Activated CD8-positive, alpha-beta T cell treated with anti-CD3 and anti-CD28 coated beads for 36 hours (primary cell): ENCODE results near the gene INHBC. TPM values are rescaled to one million over a fixed set of nuclear protein-coding genes. Genes with fewer than 3 reads are reported as not detected.

Source experiments
- ATAC-seq: fragments of 200-7000 bp; cut with Tn5 transposase; one replicate; pipeline ENCODE4 v1.10.0; 2021; ENCODE audit warnings: mild to moderate bottlenecking, moderate library complexity
- CTCF ChIA-PET: fragments of 350-600 bp; sonication (Branson Sonifier 250); formaldehyde crosslinking; loops from one replicate; lab custom pipeline; 2021; ENCODE audit warnings: antibody characterized with exemption; lab: Charles Lee
- POLR2A ChIA-PET: fragments of 350-600 bp; sonication (Branson Sonifier 250); formaldehyde crosslinking; loops from one replicate; lab custom pipeline; 2021; ENCODE audit warnings: antibody characterized with exemption; lab: Charles Lee
- DNase-seq: peaks from one replicate; pipeline ENCODE4 v3.0.0-alpha.2; 2020
- H3K27ac Mint-ChIP-seq: one replicate; pipeline ENCODE4 v1.8.0; 2021; ENCODE audit warnings: mild to moderate bottlenecking, mixed read lengths
- H3K27me3 Mint-ChIP-seq: one replicate; pipeline ENCODE4 v1.8.0; 2021; ENCODE audit warnings: mixed read lengths
- H3K36me3 Mint-ChIP-seq: one replicate; pipeline ENCODE4 v1.8.0; 2021; ENCODE audit warnings: low read depth, mixed read lengths
- H3K4me1 Mint-ChIP-seq: one replicate; pipeline ENCODE4 v1.8.0; 2021; ENCODE audit warnings: low read depth, mixed read lengths
- H3K4me3 Mint-ChIP-seq: one replicate; pipeline ENCODE4 v1.8.0; 2021; ENCODE audit warnings: mild to moderate bottlenecking, moderate library complexity, mixed read lengths
- H3K9me3 Mint-ChIP-seq: one replicate; pipeline ENCODE4 v1.8.0; 2021; ENCODE audit warnings: mixed read lengths
- intact Hi-C: fragments of 100-400 bp; cut with micrococcal nuclease; formaldehyde crosslinking; loops from one replicate; pipeline ENCODE4 v1.10.0; 2022
- total RNA-seq, 2 experiments: library from RNA; stranded (reverse); gene quantifications; one replicate each; pipeline ENCODE4 v1.2.3, GENCODE V29; 2021
- TF ChIP-seq, protein P1 (sequence below): fragments of 200-600 bp; IDR thresholded peaks from one replicate; pipeline ENCODE4 v1.8.0; 2022; ENCODE audit warnings: antibody characterized with exemption, mild to moderate bottlenecking

INHBC gene
- total RNA-seq, 2 experiments from 2014 or later, result 0.16 TPM; not detected in 1

DNA sequence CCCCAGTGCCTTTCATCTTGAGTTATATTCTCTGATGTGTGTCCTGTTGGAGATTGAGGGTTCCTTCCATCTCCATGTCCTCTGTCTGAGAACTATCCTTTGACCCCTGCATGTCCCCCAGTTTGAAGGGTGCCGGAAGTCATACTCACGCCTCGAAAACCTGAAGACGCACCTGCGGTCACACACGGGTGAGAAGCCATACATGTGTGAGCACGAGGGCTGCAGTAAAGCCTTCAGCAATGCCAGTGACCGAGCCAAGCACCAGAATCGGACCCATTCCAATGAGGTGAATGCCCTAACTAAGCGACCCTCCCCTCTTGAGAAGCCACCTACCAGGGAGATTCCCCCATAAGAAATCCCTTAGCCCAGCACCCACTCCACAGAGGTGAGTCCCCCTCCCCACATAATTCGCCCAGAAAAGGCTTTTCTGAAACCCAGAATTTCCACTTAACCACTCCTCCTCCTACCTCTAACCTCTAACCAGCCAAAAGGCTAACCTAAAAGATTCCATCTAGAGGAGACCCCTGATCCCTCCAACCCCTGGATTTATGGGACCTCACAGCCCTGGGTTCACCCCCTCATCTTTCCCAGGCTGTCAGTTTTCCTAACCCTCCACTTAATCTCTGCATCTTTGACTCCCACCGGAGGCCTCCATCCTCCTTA lies 32.8 kb downstream of the INHBC start:
- CTCF ChIA-PET, result interaction anchor here (1.7 kb wide), 1 partner anchor 10 kb away, joined by 3 read pairs; no protein-coding TSS in a partner anchor
- Mint-ChIP-seq H3K36me3 (peaks cover 21% of the 10 kb centered on the region), H3K27me3 (no peaks in the 10 kb centered on the region), H3K4me3 (no peak overlapping the region), H3K9me3 (no peaks in the 10 kb centered on the region), H3K27ac (no peak overlapping the region), H3K4me1 (peaks cover 22% of the 10 kb centered on the region)
- intact Hi-C loops, result no loop called here
- ATAC-seq, result no peak
- no peak for DNase-seq
- POLR2A ChIA-PET, result interaction anchor here (0.7 to 3.0 kb wide), 3 partner anchors 8 to 742 kb away, joined by 3 to 31 read pairs (median 3); no protein-coding TSS in a partner anchor
- TF ChIP-seq, protein P1, sequence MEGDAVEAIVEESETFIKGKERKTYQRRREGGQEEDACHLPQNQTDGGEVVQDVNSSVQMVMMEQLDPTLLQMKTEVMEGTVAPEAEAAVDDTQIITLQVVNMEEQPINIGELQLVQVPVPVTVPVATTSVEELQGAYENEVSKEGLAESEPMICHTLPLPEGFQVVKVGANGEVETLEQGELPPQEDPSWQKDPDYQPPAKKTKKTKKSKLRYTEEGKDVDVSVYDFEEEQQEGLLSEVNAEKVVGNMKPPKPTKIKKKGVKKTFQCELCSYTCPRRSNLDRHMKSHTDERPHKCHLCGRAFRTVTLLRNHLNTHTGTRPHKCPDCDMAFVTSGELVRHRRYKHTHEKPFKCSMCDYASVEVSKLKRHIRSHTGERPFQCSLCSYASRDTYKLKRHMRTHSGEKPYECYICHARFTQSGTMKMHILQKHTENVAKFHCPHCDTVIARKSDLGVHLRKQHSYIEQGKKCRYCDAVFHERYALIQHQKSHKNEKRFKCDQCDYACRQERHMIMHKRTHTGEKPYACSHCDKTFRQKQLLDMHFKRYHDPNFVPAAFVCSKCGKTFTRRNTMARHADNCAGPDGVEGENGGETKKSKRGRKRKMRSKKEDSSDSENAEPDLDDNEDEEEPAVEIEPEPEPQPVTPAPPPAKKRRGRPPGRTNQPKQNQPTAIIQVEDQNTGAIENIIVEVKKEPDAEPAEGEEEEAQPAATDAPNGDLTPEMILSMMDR, result no peak

DNA sequence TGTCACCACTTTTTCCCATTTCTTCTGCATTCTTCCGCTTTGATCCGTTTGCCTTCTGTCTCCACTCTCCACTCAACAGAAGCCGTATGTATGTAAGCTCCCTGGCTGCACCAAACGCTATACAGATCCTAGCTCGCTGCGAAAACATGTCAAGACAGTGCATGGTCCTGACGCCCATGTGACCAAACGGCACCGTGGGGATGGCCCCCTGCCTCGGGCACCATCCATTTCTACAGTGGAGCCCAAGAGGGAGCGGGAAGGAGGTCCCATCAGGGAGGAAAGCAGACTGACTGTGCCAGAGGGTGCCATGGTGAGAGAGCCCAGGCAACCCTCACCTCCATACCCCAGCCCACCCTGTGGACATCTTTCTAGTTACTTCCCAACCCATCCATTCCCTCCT lies 33.3 kb downstream of the INHBC start:
- Mint-ChIP-seq H3K36me3 (peaks cover 26% of the 10 kb centered on the region), H3K27ac (no peak overlapping the region), H3K9me3 (no peaks in the 10 kb centered on the region), H3K4me1 (peaks cover 21% of the 10 kb centered on the region), H3K27me3 (no peaks in the 10 kb centered on the region), H3K4me3 (no peak overlapping the region)
- ATAC-seq, result no peak
- no peak for DNase-seq
- intact Hi-C loops, result no loop called here
- TF ChIP-seq, protein P1, result no peak
- POLR2A ChIA-PET, result interaction anchor here (0.6 to 1.3 kb wide), 3 partner anchors 9 to 742 kb away, joined by 3 read pairs; no protein-coding TSS in a partner anchor
- CTCF ChIA-PET, result interaction anchor here (1.7 kb wide), 1 partner anchor 9 kb away, joined by 3 read pairs; no protein-coding TSS in a partner anchor

DNA sequence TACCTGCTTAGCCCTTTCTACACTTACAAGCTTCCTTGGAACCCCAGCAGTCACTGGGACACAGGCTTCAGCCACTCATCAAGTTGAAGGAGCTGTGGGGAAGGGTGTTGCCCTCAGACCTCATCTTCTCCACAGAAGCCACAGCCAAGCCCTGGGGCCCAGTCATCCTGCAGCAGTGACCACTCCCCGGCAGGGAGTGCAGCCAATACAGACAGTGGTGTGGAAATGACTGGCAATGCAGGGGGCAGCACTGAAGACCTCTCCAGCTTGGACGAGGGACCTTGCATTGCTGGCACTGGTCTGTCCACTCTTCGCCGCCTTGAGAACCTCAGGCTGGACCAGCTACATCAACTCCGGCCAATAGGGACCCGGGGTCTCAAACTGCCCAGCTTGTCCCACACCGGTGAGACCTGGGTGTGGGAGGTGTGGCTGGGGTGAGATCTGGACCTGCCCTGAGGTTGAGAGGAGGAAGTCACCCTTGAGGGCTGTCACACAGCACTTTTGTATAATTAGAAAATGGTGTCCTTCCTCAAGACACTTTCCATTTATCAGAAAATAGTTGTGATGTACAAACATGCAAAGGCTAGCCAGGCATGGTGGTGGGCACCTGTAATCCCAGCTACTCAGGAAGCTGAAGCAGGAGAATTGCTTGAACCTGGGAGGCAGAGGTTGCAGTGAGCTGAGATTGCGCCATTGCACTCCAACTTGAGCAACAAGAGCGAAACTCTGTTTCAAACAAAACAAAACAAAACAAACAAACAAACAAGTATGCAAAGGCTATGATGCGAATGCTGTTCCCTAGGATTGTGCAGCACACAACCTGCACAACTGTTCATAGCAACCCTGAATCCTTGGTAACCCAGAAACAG lies 34.9 kb downstream of the INHBC start:
- ChIA-PET POLR2A (interaction anchor here (0.6 to 1.5 kb wide), 4 partner anchors 9 to 11 kb away, joined by 3 to 4 read pairs (median 3); no protein-coding TSS in a partner anchor), CTCF (interaction anchor here (0.5 to 2.2 kb wide), 4 partner anchors 11 to 204 kb away, joined by 3 to 7 read pairs (median 4); partner anchors contain the start of gene GLI1)
- intact Hi-C loops, result no loop called here
- H3K4me1 Mint-ChIP-seq, result peaks cover 22% of the 10 kb centered on the region
- H3K9me3 Mint-ChIP-seq, result no peaks in the 10 kb centered on the region
- H3K4me3 Mint-ChIP-seq, result no peak overlapping the region
- no peak overlapping the region for H3K27ac Mint-ChIP-seq
- TF ChIP-seq, protein P1, result no peak
- DNase-seq (no peak), ATAC-seq (no peak)
- H3K27me3 Mint-ChIP-seq, result no peaks in the 10 kb centered on the region
- peaks cover 38% of the 10 kb centered on the region for H3K36me3 Mint-ChIP-seq

DNA sequence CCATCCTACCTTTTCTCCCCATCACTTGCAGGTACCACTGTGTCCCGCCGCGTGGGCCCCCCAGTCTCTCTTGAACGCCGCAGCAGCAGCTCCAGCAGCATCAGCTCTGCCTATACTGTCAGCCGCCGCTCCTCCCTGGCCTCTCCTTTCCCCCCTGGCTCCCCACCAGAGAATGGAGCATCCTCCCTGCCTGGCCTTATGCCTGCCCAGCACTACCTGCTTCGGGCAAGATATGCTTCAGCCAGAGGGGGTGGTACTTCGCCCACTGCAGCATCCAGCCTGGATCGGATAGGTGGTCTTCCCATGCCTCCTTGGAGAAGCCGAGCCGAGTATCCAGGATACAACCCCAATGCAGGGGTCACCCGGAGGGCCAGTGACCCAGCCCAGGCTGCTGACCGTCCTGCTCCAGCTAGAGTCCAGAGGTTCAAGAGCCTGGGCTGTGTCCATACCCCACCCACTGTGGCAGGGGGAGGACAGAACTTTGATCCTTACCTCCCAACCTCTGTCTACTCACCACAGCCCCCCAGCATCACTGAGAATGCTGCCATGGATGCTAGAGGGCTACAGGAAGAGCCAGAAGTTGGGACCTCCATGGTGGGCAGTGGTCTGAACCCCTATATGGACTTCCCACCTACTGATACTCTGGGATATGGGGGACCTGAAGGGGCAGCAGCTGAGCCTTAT lies 35.8 kb downstream of the INHBC start:
- CTCF ChIA-PET, result interaction anchor here (1.3 to 2.2 kb wide), 4 partner anchors 8 to 231 kb away, joined by 3 to 11 read pairs (median 6); partner anchors contain the start of gene GLI1
- intact Hi-C loops, result no loop called here
- DNase-seq (no peak), ATAC-seq (no peak)
- peaks cover 27% of the 10 kb centered on the region for H3K4me1 Mint-ChIP-seq
- POLR2A ChIA-PET, result interaction anchor here (0.6 to 1.5 kb wide), 3 partner anchors 10 to 48 kb away, joined by 3 to 4 read pairs (median 3); no protein-coding TSS in a partner anchor
- peaks cover 42% of the 10 kb centered on the region for H3K36me3 Mint-ChIP-seq
- no peaks in the 10 kb centered on the region for H3K27me3 Mint-ChIP-seq
- no peak overlapping the region for H3K4me3 Mint-ChIP-seq
- no peak overlapping the region for H3K27ac Mint-ChIP-seq
- TF ChIP-seq, protein P1, result no peak
- H3K9me3 Mint-ChIP-seq, result no peaks in the 10 kb centered on the region
